Umbilical cord (tissue), 2 donors: Measurements from ENCODE around the gene LHPP. TPM values are rescaled to one million over a fixed set of nuclear protein-coding genes. Genes with fewer than 3 reads are reported as not detected.
"Not testable (repeated sequence)": the region's sequence is repeated elsewhere in the genome, so short reads cannot be mapped to it uniquely, and the experiment has no call there.

Experiments
- DNase-seq: peaks from one replicate; pipeline ENCODE4 v3.0.0-alpha.2; 2015; ENCODE audit warnings: low spot score
- total RNA-seq: library from RNA; depleted of rRNA; stranded (reverse); fragments of >200 nt; gene quantifications from one replicate; pipeline ENCODE4 v1.2.3, GENCODE V29; 2014; ENCODE audit warnings: low replicate concordance; ENCODE audit not compliant: insufficient read depth

The LHPP gene
- total RNA-seq, 1 donor from 2014 or later: 4.8 TPM

DNA sequence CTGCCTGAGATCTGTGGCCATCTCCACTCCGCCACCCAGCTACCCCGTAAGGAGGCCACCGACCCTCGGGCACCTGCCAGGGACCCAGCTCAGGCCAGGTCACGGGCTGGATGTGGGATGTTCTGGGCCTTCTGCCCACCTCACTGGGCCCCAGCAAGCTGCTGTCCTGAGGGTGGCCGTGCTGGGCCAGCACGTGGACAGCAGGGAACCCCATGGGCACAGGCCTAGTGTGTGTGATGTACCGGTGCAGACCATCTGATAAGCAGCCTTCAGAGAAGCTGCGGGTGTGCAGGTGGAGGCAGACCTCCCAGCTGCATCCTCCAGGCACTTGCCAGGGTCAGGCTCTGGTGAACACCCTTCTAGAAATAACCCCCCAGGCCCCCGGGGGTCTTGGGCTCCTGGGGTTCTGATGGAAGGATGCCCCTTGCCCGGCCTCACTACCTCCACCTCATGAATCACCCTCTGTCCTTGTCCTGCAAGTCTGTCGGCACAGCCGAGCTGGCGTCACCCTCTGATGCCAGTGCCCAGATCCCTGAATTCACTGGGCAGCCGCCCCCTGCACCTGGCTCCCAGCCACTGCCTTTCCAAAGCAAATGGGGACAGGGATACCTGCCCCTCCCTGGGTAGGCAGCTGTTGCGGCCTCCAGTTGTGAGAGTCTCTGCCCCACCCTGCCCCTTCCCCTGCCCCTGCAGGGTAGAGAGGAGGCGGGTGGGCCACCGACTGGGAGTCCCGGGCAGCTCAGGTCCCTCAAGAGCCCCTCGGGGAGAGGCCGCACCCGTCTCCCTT is 142.8 kb downstream of the LHPP start:
- no peak for DNase-seq

DNA sequence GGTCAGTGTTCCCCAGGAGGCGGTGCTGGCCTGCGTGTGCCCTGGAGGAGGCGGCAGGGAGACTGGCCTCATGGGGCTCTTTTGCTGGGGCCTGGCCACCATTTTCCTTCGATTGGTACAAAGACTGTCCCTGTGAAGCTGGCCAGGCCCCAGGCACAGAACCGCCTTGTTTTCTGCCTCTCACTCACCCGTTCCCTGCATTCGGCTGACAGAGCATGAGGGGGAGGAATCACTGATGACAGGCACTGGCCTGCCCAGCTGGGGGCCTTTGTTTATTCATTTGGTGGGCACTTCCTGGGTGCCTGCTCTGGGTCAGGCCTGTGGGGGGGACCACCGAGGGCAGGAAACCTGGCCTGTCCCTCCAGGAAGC is 143.4 kb downstream of the LHPP start:
- DNase-seq: no peak

DNA sequence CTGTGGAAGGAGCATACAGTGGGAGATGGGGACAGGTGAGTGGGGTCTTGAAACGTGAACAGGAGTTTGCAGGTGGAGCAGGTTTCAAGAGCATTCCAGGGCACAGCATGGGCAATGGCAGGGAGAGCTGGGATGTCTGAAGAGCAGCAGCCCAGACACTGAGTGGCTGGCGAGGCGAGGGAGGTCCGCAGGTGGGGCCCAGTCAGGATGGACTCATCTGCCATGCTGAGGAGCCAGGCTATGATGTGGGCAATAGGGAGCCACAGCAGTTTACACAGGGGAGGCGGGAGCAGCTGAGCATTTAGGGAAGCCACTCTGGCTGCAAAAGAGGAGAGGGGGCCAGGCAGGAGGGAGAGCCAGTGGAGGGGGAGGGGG is 143.8 kb downstream of the LHPP start:
- DNase-seq: no peak

DNA sequence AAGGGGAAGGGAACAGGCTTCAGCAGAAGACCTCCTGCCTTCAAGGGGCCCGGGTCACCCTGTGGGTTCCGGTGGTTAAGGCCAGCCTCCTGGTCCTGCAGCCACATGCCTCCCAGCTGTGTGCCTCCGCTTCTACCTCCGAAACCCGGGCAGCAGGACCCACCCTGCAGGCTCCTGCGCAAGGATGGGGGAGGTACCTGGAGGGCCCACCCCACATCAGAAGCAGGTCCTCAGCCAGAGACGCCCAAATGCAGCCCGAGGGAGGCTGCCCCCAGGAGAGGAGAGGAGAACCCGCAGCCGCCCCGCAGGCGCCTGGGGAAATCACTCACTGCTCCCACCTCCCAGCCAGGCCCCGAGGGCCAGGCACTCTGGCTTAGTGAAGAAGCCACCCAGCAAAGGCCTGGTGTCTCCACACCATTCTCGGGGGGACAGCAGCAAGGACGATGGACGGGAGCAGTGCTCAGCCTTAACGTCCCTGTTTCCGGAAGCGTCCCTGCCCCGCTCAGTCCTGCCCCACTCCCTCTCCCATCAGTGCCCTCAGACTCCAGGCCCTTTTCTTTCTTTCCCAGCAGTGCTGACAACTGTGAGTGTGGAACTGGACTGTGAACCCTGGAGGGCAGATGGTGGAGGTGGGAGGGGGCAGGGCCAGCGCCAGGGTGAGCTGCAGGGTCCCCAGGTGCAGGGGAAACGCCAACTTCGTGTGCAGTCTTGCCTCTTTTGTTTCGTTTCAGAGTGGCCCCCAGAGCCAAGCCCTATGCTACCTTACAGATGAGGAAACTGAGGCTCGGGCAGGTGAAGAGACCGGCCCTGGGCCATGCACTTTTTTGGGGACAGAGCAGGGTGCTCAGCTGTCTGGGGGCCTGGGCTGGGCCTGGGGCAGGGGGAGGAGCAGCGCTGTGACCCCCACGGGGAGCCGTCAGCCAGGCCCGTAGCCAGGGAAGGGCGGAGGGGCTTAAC is 144.5 kb downstream of the LHPP start:
- DNase-seq: no peak

DNA sequence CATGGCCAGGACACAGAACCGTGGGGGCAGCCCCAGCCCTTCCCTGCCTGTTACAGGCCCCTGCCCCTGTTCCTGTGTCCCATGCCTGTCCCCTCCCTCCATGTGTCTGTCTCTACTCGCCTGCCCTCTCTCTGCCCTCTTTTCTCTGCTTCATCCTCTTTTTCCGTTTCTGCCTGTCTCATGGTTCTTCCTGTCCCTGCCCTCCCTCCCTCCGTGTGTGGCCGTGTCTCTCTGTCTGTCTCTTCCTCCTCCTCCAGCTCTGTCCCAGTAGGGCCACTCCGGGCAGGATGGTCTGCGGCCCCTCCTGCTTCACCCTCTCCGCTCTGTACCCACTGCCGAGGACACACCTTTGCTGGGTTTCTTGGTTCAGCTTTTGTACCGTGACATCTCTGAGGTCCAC is 145.2 kb downstream of the LHPP start:
- no peak for DNase-seq

DNA sequence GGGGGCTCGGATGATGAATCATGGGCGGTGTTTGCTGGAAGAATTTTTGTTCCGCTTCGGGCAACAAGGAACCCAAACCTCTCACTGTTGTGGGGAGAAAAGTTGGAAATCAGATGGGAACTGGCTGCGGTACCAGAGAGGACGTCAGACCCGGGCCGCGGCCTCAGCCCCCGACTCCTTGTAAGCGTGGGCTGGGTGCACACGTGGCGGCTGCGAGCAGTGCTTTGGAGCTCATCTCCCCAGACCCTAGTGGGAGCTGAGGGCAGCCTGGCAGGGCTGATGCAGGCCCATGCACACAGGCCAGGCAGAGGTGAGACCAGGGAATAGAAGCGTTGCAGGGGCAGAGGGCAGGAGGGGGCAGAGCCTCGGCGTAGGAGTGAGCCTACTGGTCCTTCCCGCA is 146.1 kb downstream of the LHPP start:
- no peak for DNase-seq

DNA sequence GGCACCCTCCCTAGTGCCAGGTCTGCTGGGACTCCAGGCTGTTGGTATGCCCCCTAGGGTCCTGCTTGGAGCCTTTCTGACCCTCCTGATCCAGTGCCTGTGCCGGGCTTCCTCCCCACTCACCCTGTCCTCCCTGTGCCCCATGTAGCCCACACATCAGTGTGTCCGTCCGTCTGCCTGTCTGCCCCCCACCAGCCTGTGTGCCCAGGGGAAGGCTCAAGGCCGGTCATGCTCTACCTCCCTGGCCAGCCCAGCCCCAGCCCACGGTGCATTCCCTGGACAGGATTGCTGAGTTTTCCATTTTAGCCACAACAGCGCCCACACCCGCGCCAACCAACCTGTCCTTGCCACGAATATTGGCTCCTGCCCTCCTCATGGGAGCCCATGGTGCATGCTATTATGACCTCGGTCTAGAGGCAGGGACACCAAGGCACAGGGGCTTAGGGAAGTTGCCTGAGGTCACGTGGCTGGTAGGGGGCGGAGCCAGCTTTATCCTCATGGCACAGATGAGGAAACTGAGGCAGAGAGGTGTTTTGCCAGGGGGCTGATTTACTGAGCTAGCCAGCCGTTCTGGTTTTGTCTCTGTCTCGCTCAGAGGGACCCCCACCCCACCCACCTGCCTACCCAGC is 146.6 kb downstream of the LHPP start:
- DNase-seq: no peak

DNA sequence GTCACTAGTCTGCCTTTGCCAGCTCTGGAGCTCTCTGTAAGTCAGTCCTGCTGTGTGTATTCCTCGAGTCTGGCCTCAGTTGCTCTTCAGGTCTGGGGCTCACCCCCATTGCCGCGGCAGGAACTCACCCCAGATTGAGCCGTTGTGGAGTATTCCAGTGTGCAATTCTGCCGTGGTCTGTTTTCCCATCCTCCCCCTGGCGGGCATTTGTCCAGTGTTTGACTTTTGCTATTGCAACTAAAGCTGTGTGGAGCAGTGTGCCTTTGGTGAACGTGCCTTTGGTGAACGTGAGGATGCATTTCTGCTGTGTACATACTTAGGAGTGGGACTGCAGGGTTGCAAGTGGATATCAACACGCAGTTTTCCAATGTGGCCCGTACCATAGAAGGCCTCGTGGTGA is 148.1 kb downstream of the LHPP start:
- no peak for DNase-seq

DNA sequence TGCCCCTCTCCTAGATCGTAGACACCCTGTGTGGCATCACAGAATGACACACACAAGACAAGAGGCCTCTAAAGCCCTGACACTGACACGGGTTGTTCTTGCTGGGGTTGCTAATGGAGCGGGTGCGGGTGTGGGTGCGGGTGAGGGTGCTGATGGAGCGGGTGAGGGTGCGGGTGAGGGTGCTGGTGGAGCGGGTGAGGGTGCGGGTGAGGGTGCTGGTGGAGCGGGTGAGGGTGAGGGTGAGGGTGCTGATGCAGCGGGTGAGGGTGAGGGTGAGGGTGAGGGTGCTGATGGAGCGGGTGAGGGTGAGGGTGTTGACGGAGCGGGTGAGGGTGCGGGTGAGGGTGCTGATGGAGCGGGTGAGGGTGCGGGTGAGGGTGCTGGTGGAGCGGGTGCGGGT is 148.6 kb downstream of the LHPP start:
- DNase-seq: not testable (repeated sequence)

DNA sequence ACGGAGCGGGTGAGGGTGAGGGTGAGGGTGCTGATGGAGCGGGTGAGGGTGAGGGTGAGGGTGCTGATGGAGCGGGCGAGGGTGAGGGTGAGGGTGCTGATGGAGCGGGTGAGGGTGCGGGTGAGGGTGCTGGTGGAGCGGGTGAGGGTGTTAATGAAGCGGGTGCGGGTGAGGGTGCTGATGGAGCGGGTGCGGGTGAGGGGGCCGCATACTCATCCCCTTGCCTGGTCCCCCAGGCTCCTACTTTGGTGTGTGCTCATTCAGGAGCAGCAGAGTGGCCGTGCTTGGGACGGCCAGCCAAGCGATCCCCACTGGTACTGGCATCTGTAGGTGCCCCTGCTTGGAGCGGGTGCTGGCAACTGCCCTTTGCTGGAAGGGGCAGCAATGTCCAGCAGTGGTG is 149.2 kb downstream of the LHPP start:
- not testable (repeated sequence) for DNase-seq

DNA sequence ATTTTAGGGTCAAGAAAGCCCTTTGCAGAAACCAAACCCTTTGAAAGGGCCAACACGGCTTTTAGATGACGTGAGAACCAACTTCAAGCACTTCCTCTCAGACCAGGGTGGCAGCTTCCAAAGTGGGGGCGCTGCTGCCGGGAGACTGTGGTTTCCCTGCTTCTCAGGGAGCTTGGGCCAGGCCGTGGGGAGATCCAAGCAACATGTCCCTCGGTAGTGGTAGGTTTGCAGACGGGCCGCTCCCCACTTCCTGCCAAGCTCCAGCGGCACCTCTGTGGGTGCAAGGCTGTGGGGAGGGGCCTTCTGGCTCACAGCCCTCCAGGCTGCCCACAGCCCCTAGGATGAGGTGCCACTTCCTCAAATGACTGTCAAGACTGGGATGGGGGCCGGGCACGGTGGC is 150.1 kb downstream of the LHPP start:
- DNase-seq: no peak

DNA sequence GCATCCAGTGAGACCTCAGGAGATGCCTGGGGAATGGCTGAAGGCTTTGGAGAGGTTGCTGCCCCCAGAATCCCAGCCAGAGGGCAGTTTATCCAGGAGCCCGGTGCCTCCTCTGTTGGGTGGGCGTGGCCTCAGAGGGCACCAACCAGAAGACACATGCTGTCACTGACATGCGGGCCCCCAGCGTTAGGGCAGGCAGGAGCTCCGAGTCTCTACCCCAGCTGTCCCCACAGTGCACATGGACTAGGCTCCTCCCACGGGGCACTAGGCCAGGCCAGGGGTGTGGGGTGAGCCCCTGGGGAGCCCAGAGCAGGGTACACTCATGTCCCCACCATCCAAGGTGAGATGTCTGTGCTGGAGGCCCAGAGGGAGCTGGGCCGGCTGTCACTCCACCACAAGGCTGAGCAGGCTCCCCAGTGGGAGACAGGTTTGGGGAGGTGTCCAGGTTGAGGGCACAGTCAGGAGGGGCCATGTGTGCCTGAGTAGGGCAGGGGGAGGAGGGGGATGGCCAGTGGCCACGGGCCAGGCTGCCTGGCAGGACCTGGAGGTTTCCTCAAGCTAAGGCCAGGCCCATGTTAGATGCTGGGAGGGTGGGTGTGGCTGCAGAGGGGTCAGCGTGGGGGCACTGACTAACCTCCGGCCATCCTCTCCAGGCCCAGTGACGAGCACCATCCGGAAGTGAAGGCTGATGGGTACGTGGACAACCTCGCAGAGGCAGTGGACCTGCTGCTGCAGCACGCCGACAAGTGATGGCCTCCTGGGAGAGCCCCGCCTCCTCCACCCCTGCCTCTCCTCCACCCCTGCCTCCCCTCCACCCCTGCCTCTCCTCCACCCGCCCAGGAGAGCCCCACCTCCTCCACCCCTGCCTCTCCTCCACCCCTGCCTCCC is 151.2 kb downstream of the LHPP start:
- DNase-seq: no peak

DNA sequence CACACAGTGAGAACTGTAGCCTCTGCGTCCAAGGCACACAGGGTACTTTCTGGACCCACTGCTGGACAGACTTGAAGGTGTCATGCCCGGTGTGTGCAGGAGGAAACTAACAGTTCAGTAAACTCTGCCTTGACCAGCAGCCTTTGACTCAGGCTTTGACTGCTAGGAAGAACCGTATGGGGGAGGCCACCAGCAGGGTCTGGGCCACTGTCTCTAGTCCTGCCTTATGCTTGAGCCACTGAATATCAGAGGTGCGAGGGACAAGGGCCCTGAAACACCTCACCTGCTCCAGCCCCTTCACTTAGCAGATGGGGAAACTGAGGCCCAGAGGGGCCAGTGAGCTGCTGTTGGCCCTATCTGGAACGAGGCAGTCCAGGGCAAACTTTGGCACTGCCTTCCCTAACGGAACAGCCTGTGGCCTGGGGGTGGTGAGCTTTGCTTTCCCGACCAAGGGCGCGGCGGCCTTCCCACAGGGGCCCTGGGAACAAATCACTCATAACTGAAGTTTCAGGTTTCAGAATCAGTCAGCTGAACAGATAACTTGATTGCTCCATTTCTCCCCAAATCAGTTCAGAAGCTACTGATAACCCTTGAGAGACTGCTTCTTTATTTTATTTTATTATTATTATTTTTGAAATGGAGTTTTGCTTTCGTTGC is 152.5 kb downstream of the LHPP start:
- no peak for DNase-seq

DNA sequence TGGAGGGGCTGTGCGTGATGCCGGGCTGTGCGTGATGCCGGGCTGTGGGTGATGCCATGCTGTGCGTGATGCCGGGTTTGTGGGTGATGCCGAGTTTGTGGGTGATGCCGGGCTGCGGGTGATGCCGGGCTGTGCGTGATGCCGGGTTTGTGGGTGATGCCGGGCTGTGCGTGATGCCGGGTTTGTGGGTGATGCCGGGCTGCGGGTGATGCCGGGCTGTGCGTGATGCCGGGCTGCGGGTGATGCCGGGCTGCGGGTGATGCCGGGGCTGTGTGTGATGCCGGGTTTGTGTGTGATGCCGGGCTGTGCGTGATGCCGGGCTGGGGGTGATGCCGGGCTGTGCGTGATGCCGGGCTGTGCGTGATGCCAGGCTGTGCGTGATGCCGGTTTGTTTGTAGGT is 153.6 kb downstream of the LHPP start:
- DNase-seq: no peak

DNA sequence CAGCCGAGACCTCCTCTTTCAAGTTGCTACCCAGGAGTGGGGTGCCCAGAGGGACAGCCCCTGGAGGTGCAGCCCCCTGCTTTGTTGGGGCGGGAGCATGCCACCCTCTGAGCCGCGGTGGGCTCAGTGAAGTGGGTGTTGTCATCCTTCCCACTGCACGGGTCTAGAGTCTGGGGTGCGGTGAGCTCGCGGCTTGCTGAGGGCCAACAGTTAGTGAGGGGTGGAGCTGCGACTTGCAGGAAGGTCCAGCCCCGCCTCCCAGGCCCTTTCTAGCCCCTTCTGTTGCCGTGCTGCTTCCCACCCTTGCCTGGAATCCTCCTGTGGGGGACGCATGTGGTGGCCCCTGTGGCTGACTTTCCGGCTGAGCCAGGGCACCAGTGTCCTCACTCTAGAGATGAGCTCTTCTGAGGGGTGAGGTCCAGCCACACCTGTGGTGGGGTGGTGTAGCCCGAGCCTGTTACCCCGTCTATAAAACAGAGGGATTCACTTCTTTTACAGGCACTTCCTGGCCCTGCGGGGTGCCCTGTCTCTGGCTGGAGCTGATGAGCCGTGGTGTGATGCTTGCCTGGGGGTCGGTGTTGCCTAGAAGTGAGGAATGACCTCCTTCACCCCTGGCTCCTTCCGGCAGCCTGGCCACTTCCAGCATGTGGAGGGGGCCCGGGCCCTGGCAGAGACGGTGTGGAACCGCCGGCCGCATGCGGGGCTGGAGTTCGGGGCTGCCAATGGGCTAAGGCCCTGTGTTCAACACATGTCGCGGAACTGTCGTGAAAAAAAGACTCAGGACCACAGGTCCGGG is 154.6 kb downstream of the LHPP start:
- DNase-seq: no peak

DNA sequence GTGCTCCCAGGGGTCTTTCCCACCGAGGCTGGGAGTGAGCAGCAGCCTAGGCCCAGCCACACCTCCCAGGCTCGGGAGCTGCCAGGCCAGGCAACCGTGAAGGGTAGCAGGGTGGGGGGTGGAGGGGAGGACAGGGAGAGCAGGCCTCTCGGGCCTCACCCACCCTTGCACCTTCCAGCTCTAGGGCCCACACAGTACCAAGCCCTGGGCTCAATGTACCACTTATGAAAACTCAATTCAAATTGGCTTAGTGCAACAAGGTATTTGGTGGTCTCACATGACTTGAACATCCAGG is 155.2 kb downstream of the LHPP start:
- DNase-seq: no peak

DNA sequence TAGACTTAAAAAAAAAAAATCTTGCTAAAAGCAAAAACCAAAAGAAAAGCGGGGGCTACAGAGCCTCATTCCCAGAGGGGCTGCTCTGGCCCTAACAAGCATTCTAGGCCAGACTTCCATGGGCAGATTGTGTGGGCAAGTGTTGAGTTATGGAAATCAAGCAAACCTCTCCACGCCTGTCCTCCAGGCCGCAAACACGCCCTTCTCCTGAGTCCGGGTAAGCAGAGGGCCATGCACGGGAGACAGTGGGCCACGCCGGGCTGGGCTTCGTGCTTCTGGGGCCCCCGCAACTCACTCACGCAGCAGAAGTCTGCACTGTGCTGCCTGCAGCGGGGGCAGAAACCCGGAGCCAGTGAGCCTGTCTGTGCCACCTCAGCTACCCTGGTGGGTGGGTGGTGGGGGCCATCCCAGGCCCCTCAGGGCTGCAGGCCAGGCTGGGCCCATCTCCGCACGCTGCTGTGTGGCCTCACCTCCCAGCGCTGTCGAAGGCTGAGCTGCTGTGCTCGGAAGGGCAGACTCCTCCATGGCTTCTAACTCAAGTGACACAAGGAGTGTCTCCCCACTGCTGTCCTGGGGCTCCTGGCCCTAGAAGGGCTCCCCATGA is 156.9 kb downstream of the LHPP start:
- no peak for DNase-seq

DNA sequence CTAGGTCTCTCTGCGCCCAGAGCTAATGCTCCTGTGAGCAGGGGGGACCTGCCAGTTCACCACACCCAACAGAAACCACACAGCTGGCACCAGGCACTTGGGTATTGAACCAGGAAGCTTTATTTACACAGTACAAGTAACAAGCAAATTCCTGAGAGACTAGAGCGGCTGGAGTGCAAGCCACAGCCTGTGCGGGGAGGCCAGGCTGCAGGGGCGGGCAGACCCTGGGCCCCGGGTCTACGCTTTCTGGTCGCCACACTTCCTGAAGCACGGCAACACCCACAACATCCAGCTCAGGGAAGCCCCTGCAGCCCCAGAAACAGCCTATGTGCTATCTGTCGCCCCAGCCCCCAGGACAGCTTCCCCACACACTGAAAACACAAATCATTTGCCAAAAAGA is 157.6 kb downstream of the LHPP start:
- no peak for DNase-seq

DNA sequence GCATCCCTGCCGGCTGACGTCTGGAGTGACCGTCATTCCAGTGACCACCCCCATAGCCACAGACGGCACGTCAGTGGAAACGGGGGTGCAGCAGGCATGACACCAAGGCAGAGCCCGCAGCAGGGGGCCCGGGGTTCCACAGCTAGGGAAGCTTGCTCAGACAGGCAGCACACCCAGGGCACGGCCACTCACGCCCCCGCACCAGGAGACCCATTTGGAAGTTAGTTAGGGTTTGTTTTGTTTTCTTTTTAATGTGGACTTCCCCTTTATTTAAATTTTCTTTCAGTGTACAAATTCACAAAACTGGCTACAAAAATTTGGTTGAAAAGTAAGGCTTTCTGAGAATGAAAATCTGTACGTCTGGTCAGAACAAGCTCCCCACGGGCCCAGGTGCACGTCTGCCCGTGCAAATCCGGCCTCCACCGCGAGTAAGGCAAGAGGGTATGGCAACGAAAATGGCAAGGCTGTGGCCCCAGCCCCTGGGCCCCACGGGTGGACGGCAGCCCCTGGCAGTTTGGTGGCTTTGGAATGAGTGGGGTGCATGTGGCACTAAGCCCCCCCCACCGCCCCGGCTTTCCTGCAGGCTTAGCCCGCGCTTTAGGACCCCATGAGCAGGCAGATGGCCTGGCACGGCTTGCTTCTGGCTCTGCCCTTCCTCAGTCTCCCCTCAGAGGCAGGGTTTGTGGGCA is 158.3 kb downstream of the LHPP start:
- DNase-seq: no peak
